Glutamatergic neuron (in vitro differentiated cells): ENCODE measurements around the gene TTI1. TPM values are rescaled to one million over a fixed set of nuclear protein-coding genes. Genes with fewer than 3 reads are reported as not detected.

ENCODE experiments used
- DNase-seq: peaks from one replicate; pipeline ENCODE4 v3.0.0; 2022
- H3K27ac Mint-ChIP-seq: one replicate; pipeline ENCODE4 v1.8.0; 2020; ENCODE audit warnings: mild to moderate bottlenecking, mixed read lengths, inconsistent platforms; ENCODE audit not compliant: unreplicated experiment
- H3K27me3 Mint-ChIP-seq: one replicate; pipeline ENCODE4 v1.8.0; 2020; ENCODE audit warnings: mild to moderate bottlenecking, moderate library complexity, mixed read lengths, inconsistent platforms; ENCODE audit not compliant: unreplicated experiment
- H3K36me3 Mint-ChIP-seq: one replicate; pipeline ENCODE4 v1.8.0; 2020; ENCODE audit warnings: mild to moderate bottlenecking, mixed read lengths, inconsistent platforms; ENCODE audit not compliant: unreplicated experiment
- H3K4me1 Mint-ChIP-seq: one replicate; pipeline ENCODE4 v1.8.0; 2020; ENCODE audit warnings: mild to moderate bottlenecking, low read depth, mixed read lengths, inconsistent platforms; ENCODE audit not compliant: unreplicated experiment
- H3K4me3 Mint-ChIP-seq: one replicate; pipeline ENCODE4 v1.8.0; 2020; ENCODE audit warnings: mild to moderate bottlenecking, mixed read lengths, inconsistent platforms; ENCODE audit not compliant: unreplicated experiment
- H3K9me3 Mint-ChIP-seq: one replicate; pipeline ENCODE4 v1.8.0; 2020; ENCODE audit warnings: mild to moderate bottlenecking, moderate library complexity, mixed read lengths, inconsistent platforms; ENCODE audit not compliant: unreplicated experiment
- long read RNA-seq: library from polyadenylated mRNA; unstranded; transcript quantifications from one replicate; pipeline ENCODE4 v2.0.0, GENCODE V29; 2020; ENCODE audit not compliant: unreplicated experiment
- total RNA-seq: library from RNA; stranded (reverse); fragmentation: NEBNext Ultra II Directional; extraction: Animal tissue kit (Norgen Biotek cat#: 25700); gene quantifications from one replicate; pipeline ENCODE4 v1.2.1, GENCODE V29; 2021; ENCODE audit not compliant: unreplicated experiment
- TF ChIP-seq, protein P1 (sequence below): fragments of 200-600 bp; sonication (generic); IDR thresholded peaks from one replicate; pipeline ENCODE4 v1.5.0; 2021; ENCODE audit not compliant: partially characterized antibody, unreplicated experiment

TTI1 gene
- total RNA-seq = 22.9 TPM
- long read RNA-seq, partial matches to known transcripts = 2 of 8 reads
- long read RNA-seq, other reads (novel, unspliced or antisense) = 3 of 8 reads

DNA sequence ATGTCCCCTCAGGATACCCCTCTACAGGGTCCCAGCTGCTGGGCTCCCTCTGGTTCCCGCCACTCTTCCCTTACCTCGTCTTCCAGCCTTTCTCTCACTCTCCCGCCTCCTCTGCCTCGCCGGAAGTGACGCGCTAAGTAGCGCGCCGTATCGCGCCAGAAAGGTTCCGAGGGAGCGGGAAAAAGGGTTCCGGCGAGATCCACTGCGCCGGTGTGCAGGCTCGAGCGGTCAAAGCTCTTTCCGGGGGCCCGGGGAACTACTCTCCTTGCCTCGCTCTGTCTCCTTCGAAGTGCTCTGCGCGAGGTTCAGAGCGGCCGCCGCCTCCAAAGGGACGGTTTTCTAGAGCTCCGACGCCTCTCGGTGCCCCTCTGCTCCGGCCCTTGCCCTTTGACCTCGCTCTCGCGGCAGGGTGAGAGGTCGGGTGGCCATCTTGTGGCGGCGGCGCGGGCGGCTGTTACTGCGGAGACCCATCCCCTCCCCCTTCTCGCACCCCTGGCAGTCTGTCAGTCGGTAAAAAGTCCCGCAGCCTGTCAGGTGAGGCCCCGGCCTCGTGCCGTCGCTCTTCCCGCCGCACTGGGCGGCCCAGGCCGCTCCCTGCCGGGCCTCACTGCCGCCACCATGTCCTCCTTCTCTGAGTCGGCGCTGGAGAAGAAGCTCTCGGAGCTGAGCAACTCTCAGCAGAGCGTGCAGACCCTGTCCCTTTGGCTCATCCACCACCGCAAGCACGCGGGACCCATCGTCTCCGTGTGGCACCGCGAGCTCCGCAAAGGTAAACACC is at the start of gene TTI1, which contains the start of gene RPRD1B:
TSS of gene TTI1 (minus strand) at position 127 of the 778 bp plus-strand sequence. CDS start 19,640 bp downstream, outside the sequence.
TSS of gene RPRD1B (plus strand) at position 417 of the 778 bp plus-strand sequence. CDS start at position 619, 202 bp downstream.
- TF ChIP-seq, protein P1, sequence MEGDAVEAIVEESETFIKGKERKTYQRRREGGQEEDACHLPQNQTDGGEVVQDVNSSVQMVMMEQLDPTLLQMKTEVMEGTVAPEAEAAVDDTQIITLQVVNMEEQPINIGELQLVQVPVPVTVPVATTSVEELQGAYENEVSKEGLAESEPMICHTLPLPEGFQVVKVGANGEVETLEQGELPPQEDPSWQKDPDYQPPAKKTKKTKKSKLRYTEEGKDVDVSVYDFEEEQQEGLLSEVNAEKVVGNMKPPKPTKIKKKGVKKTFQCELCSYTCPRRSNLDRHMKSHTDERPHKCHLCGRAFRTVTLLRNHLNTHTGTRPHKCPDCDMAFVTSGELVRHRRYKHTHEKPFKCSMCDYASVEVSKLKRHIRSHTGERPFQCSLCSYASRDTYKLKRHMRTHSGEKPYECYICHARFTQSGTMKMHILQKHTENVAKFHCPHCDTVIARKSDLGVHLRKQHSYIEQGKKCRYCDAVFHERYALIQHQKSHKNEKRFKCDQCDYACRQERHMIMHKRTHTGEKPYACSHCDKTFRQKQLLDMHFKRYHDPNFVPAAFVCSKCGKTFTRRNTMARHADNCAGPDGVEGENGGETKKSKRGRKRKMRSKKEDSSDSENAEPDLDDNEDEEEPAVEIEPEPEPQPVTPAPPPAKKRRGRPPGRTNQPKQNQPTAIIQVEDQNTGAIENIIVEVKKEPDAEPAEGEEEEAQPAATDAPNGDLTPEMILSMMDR = no peak
- Mint-ChIP-seq H3K36me3 (no peaks in the 10 kb centered on the region), H3K4me3 (peak within 1 kb of the TSS; percentile 98), H3K4me1 (peaks cover 14% of the 10 kb centered on the region), H3K27ac (peak within 1 kb of the TSS; percentile 97), H3K9me3 (peaks cover 6% of the 10 kb centered on the region), H3K27me3 (no peaks in the 10 kb centered on the region)
- DNase-seq = peak; percentile 90

DNA sequence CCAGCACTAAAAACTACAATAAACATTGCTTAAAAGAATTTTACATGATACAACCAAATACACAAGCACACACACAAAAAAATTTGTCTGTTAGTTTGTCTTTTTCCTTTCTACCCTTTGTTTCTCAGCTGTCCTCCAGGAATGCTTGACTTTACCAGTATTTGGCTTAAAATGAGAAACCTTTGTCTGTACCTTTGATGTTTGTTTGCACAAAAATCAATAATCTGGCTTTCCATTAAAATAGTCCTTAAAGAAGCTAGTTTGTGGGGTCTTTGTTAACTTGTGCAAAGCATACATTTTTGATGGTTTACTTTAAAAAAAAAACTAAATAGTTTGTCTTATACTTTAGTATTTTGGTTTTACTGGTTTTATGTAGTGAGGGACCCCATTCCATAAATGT is 49.6 kb upstream of the TTI1 start:
- TF ChIP-seq, protein P1 = no peak
- Mint-ChIP-seq H3K4me3 (no peak overlapping the region), H3K27me3 (peaks cover 8% of the 10 kb centered on the region), H3K9me3 (peaks cover 2% of the 10 kb centered on the region), H3K4me1 (peaks cover 16% of the 10 kb centered on the region), H3K36me3 (peaks cover 10% of the 10 kb centered on the region), H3K27ac (no peak overlapping the region)
- DNase-seq = no peak

DNA sequence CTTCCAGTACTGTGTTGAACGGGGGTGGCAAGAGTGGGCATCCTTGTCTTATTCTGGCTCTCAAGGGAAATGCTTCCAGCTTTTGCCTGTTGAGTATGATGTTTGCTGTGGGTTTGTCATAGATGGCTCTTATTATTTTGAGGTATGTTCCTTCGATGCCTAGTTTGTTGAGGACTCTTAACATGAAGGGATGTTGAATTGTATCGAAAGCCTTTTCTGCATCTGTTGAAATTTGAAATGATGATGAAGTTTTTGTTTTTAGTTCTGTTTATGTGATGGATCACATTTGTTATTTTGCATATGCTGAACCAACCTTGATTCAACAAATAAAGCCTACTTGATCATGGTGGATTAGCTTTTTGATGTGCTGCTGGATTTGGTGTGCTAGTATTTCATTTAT is 48.3 kb upstream of the TTI1 start:
- H3K36me3 Mint-ChIP-seq = peaks cover 10% of the 10 kb centered on the region
- H3K4me3 Mint-ChIP-seq = no peak overlapping the region
- H3K4me1 Mint-ChIP-seq = peaks cover 16% of the 10 kb centered on the region
- H3K9me3 Mint-ChIP-seq = peaks cover 5% of the 10 kb centered on the region
- DNase-seq = no peak
- TF ChIP-seq, protein P1 = no peak
- H3K27ac Mint-ChIP-seq = no peak overlapping the region
- H3K27me3 Mint-ChIP-seq = peaks cover 6% of the 10 kb centered on the region

DNA sequence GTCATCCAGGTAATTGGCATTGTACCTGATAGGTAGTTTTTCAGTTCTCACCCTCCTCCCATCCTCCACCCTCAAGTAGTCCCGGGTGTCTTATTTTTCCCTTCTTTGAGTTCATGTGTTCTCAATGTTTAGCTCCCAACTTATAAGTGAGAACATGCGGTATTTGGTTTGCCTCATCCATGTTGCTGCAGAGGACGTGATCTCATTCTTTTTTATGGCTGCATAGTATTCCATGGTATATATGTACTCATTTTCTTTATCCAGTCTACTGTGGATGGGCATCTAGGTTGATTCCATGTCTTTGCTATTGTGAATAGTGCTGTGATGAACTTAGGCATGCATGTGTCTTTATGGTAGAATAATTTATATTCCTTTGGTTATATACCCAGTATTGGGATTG is 46.1 kb upstream of the TTI1 start:
- no peak for DNase-seq
- Mint-ChIP-seq H3K4me3 (no peak overlapping the region), H3K4me1 (peaks cover 16% of the 10 kb centered on the region), H3K36me3 (peaks cover 10% of the 10 kb centered on the region), H3K27me3 (peaks cover 6% of the 10 kb centered on the region), H3K27ac (no peak overlapping the region), H3K9me3 (peaks cover 5% of the 10 kb centered on the region)
- TF ChIP-seq, protein P1 = no peak

DNA sequence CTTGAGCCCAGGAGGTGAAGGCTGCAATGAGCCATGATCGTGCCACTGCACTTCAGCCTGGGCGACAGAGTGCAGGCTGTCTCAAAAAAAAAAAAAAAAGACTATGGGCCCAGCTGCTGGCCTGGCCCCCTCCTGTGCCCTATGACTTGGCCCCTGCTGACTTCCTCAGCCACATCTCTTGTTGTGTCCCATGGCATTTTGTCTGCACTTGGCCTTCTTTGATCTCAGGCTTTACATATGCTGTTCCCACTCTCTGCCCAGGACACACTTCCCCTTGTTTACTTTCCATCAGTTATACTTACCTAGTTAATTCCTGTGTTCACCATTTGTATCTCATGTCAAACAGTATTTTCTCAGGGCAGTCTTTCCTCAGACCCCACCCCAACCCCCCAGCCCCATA is 44.8 kb upstream of the TTI1 start:
- Mint-ChIP-seq H3K36me3 (peaks cover 10% of the 10 kb centered on the region), H3K27ac (no peak overlapping the region), H3K27me3 (peaks cover 6% of the 10 kb centered on the region), H3K4me3 (no peak overlapping the region), H3K4me1 (peaks cover 16% of the 10 kb centered on the region), H3K9me3 (peaks cover 5% of the 10 kb centered on the region)
- TF ChIP-seq, protein P1 = no peak
- DNase-seq = no peak
